ENCODE results near the gene CREB5.

Gene CREB5

GRCh38 chr7:28599411-28599810 lies 187.1 kb downstream of the CREB5 start:
- no peak for FAIRE-seq
- TF ChIP-seq, protein P1, sequence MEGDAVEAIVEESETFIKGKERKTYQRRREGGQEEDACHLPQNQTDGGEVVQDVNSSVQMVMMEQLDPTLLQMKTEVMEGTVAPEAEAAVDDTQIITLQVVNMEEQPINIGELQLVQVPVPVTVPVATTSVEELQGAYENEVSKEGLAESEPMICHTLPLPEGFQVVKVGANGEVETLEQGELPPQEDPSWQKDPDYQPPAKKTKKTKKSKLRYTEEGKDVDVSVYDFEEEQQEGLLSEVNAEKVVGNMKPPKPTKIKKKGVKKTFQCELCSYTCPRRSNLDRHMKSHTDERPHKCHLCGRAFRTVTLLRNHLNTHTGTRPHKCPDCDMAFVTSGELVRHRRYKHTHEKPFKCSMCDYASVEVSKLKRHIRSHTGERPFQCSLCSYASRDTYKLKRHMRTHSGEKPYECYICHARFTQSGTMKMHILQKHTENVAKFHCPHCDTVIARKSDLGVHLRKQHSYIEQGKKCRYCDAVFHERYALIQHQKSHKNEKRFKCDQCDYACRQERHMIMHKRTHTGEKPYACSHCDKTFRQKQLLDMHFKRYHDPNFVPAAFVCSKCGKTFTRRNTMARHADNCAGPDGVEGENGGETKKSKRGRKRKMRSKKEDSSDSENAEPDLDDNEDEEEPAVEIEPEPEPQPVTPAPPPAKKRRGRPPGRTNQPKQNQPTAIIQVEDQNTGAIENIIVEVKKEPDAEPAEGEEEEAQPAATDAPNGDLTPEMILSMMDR (IDR thresholded peaks at IDR 0.05; ENCODE audit: insufficient read depth, missing control alignments) = no peak
- DNase-seq (ENCODE audit: insufficient read length, low spot score) = no peak

DNA sequence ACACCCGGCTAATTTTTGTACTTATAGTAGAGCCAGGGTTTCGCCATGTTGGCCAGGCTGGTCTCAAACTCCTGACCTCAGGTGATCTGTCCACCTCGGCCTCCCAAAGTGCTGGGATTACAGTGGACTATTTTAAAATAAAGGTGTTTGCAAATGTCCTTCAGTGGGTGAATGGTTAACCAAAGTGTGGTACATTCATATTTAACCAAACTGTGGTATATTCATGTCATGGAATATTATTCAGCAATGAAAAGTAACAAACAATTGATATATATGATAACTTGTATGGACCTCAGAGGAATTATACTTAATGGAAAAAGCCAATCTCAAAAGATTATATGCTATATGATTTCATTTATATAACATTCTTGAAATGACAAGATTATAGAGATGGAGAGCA lies 190.0 kb downstream of the CREB5 start:
- DNase-seq (ENCODE audit: insufficient read length, low spot score) = no peak
- FAIRE-seq = no peak
- TF ChIP-seq, protein P1 (IDR thresholded peaks at IDR 0.05; ENCODE audit: insufficient read depth, missing control alignments) = no peak

GRCh38 chr7:28605427-28606085 lies 193.2 kb downstream of the CREB5 start:
- FAIRE-seq = no peak
- TF ChIP-seq, protein P1 (IDR thresholded peaks at IDR 0.05; ENCODE audit: insufficient read depth, missing control alignments) = no peak
- no peak for DNase-seq (ENCODE audit: insufficient read length, low spot score)

DNA sequence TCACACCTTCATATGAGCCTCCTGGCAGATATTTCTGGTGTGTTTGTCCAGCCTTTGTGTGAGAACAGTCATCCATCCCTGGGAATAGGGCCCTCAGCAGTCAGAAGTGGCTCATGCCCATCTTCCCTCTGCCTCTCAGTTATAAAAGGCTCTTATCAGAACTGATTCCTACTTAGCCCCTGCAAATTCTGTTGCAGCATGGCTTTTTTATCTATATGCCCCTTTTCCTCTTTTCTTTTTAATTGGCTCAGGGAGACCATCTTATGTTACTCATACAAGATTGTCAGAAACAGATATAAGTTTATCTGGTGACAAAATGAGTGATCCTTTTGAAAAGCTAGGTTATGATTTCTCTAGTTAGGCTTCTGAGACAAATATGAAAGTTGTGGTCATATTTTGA lies 194.1 kb downstream of the CREB5 start:
- DNase-seq (ENCODE audit: insufficient read length, low spot score) (no peak), FAIRE-seq (no peak)
- TF ChIP-seq, protein P1 (IDR thresholded peaks at IDR 0.05; ENCODE audit: insufficient read depth, missing control alignments) = no peak

DNA sequence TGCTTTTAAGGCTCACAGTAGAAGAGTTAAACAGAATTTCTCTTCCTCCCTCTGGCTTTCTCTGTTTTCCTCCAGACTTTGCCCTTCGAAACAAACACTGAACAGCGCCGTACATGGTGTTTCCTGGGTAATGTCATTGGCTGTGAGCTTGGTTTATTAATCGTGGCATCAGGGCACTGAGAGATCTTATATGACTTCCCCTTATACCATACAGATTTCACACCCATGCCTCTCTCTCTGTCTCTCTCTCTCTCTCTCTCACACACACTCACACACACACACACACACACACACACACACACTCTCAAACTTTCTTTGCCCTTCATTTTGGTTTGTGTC lies 195.5 kb downstream of the CREB5 start:
- TF ChIP-seq, protein P1 (IDR thresholded peaks at IDR 0.05; ENCODE audit: insufficient read depth, missing control alignments) = no peak
- FAIRE-seq (no peak), DNase-seq (ENCODE audit: insufficient read length, low spot score) (no peak)

- TF ChIP-seq, protein P1 (IDR thresholded peaks at IDR 0.05; ENCODE audit: insufficient read depth, missing control alignments) = no peak
- no peak for FAIRE-seq
- no peak for DNase-seq (ENCODE audit: insufficient read length, low spot score)
These were observed 195.9 kb downstream of the CREB5 start for GRCh38 chr7:28608237-28608656.

GRCh38 chr7:28608731-28609130 lies 196.4 kb downstream of the CREB5 start:
- DNase-seq (ENCODE audit: insufficient read length, low spot score) (no peak), FAIRE-seq (no peak)

More at GRCh38 chr7:28608731-28609130, 196.4 kb downstream of the CREB5 start:
- TF ChIP-seq, protein P1 (IDR thresholded peaks at IDR 0.05; ENCODE audit: insufficient read depth, missing control alignments) = no peak

Data from D721Med (cell line).